Endothelial cell of umbilical vein (primary cell): ENCODE measurements around the gene RND3.

Experiments
- CTCF ChIP-seq, 2 donors: IDR thresholded peaks; 1 replicate in 1 of 2; 2 replicates in 1 of 2; pipeline ENCODE4 v1.5.1; 2011; ENCODE audit warnings: low read length in 2 of 2, mild to moderate bottlenecking in 2 of 2, moderate library complexity in 2 of 2, control low read depth in 1 of 2, inconsistent platforms in 1 of 2, low read depth in 1 of 2; ENCODE audit not compliant: insufficient read depth in 1 of 2; ENCODE audit errors: extremely low read depth in 1 of 2
- EZH2 ChIP-seq: IDR thresholded peaks from 2 replicates; pipeline ENCODE4 v1.6.1; 2012; ENCODE audit warnings: borderline replicate concordance, low read depth, mild to moderate bottlenecking, moderate library complexity, low read length, inconsistent platforms; ENCODE audit not compliant: severe bottlenecking
- FOS ChIP-seq: IDR thresholded peaks from 2 replicates; pipeline ENCODE4 v1.6.1; 2011; ENCODE audit warnings: mild to moderate bottlenecking, low read length, moderate library complexity, borderline replicate concordance; ENCODE audit not compliant: insufficient read depth
- MAX ChIP-seq: IDR thresholded peaks from 2 replicates; pipeline ENCODE4 v1.6.1; 2011; ENCODE audit not compliant: insufficient read depth, insufficient read length
- MYC ChIP-seq: IDR thresholded peaks from one replicate; pipeline ENCODE4 v1.6.1; 2011; ENCODE audit warnings: mild to moderate bottlenecking, low read depth, low read length
- POLR2A ChIP-seq: IDR thresholded peaks from 2 replicates; pipeline ENCODE4 v1.6.1; 2012; ENCODE audit warnings: low read depth, mild to moderate bottlenecking, control low read depth, low read length
- POLR2AphosphoS5 ChIP-seq: IDR thresholded peaks from 2 replicates; pipeline ENCODE4 v1.6.1; 2012; ENCODE audit warnings: low read depth, mild to moderate bottlenecking, control low read depth, low read length, moderate library complexity; ENCODE audit not compliant: insufficient read depth

- TF ChIP-seq POLR2A (peak; percentile 85), CTCF (IDR thresholded peaks at IDR 0.05; ENCODE audit: extremely low read depth in 1 of 2, insufficient read depth in 1 of 2, low read depth in 1 of 2, low read length in 2 of 2) (peak; percentile 4 to 41), MAX (no peak), POLR2AphosphoS5 (peak; percentile 82), EZH2 (no peak), MYC (no peak), FOS (no peak)
Observed at GRCh38 chr2:150485114-150485870, 2.2 kb downstream of the RND3 start.
